GM18511 (cell line): ENCODE results near the gene ZSWIM1.
A peak's percentile ranks its signal among the peaks of the same experiment; 100 is the strongest.
"Not testable (repeated sequence)": the region's sequence is repeated elsewhere in the genome, so short reads cannot be mapped to it uniquely, and the experiment has no call there.

ENCODE experiments used
- ATAC-seq: cut with Tn5 transposase; IDR thresholded peaks from one replicate; pipeline ENCODE4 v1.9.1; 2021; ENCODE audit warnings: mild to moderate bottlenecking, moderate library complexity; ENCODE audit not compliant: unreplicated experiment

ZSWIM1 gene

DNA sequence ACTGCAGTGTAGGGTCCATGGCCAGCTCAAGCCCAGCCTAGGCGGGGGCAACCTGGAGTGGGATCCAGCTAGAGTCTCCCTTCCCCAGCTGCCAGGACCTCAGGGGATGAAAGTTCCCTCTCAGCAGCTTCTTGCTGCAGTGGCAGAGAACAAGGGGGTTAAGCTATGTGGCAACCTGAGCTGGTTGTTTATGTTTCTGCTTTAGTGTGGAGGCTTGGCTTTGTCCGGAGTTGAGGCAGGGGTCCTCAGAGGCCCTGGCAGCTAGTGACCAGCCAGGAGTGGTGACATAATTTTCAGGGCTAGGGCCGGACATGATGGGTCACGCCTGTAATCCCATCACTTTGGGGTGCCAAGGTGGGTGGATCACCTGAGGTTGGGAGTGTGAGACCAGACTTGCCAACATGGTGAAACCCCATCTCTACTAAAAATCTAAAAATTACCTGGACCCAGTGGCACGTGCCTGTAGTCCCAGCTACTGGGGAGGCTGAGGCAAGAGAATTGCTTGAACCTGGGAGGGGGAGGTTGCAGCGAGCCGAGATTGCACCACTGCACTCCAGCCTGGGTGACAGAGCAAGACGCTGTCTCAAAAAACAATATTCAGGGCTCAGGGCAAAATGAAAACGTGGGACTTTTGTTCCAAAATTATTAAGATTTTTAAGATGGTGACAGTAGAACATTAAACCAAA, 44.9 kb downstream of the ZSWIM1 start:
- ATAC-seq: no peak

DNA sequence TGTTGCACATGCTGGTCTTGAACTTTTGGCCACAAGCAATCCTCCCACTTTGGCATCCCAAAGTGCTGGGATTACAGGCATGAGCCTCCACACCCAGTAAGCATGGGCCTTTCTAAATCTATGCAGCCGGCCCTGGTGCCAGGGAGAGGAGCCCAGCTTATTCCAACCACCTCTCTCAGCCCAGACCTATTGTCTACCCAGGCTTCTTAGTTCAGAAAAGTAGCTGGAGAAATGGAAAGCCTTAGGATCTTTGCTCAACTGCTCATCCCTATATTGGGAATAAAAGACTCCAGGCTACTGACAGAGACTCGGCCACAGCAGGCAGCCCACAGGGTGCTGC, 45.7 kb downstream of the ZSWIM1 start:
- no peak for ATAC-seq

DNA sequence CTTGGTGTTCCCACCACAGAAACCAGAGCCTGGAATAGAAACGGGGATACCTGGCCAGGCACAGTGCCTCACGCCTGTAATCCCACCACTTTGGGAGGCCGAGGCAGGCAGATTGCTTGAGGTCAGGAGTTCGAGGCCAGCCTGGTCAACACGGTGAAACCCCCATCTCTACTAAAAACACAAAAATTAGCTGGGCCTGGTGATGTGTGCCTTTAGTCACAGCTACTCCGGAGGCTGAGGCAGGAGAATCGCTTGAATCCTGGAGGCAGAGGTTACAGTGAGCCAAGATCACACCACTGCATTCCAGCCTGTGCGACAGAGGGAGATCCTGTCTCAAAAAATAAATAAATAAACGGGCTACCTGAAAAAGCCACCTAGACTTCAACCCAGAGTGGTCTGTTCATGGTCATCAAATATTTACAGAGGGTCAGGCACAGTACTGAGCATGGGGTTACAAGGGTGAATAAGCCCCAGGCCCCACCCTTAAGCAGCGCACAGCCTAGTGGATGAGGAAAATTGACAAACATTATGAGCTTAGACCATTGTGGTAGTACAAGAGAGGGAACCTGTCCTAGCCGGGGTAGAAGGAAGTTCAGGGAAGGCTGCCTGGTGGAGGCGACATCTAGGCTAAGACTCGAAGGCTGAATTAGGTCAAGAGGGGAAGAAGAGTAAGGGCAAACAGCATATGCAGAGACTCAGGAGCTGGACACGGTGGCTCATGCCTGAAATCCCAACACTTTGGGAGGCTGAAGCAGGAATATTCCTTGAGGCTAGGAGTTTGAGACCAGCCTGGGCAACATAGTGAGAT, 46.2 kb downstream of the ZSWIM1 start:
- ATAC-seq: no peak

DNA sequence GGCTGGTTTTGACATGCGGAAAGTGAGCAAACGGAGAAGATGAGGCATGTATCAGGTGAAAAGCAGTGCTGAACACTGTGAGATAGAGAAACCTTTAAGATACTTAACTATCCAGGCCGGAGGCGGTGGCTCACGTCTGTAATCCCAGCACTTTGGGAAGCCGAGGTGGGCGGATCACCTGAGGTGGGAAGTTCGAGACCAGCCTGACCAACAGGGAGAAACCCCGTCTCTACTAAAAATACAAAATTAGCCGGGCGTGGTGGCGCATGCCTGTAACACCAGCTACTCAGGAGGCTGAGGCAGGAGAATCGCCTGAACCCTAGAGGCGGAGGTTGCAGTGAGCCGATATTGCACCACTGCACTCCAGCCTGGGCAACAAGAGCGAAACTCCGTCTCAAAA, 50.7 kb downstream of the ZSWIM1 start:
- ATAC-seq: not testable (repeated sequence)

DNA sequence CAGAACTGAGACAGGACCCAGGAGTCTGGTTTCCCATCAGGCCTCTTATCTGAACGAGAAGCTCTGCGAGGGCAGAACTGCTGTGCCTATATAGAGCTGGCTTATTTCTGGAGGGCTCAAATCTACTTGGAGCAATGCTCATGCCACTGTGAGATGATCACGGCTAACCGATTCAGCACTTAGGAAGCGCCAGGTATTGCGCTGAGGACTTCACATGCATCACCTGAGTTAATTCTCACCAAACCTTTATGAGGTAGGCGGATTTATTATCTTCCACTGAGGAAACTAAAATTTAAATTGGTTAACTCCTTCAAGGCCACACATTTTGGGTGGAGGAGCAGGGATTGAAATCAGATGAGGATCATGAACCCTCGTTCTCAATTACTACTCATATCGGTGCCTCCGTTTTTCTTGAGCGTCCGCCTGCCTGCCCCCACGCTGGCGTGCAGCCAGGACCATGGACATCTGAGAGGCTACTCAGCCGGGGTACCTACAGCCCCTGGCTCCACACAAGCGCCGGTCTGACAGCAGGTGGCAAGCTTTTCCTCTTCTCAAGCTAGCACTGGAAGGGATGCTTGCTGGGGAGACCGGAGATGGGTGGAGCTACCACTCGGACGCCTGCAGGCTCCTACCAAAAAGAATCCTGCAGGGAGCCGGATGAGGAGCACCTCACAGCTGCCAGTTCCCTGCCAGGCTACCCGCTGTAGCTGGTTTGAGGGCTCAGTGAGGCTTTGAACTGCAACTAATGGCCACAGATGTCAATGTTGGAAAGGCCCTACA, 52.4 kb downstream of the ZSWIM1 start:
- ATAC-seq: no peak

DNA sequence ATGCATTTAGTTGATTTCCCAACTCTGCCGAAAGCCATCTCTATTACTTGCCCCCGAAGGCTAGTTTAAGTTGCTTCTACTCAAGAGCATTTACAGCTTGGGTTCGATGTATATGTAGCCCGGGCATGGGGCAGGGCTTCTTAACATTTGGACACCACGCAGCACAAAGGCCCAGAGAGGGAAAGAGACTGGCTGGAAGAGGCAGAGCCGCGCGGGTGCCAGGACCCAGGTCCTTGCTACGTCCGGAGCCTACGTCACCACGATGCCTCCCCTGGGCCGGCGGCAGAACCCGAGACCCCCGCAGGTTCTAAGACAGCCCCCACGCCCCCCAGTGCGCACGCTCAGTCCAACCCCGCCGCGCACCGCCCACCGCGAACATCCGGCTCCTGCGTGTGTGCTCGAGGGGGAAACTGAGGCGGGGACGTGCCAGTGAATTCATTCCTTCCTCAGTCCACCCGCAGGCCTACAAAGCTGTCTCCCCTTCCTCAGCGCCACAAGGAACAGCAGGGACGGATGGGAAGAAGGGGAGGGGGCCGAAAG, 53.1 kb downstream of the ZSWIM1 start:
- peak; percentile 29 for ATAC-seq
